ENCODE data around the gene LPCAT2. TPM values are rescaled to one million over a fixed set of nuclear protein-coding genes. Genes with fewer than 3 reads are reported as not detected.

LPCAT2 gene
- total RNA-seq, 2 donors from 2014 or later = 0.37 to 1.2 TPM

- Mint-ChIP-seq H3K36me3 (ENCODE audit: low read depth) (no peaks in the 10 kb centered on the region), H3K4me3 (no peak overlapping the region), H3K27ac (no peak overlapping the region), H3K27me3 (peaks cover 35% of the 10 kb centered on the region), H3K4me1 (peaks cover 11% of the 10 kb centered on the region)
- ATAC-seq = no peak
- H3K9me3 ChIP-seq (ENCODE audit: control insufficient read depth, low read length, poor library complexity, severe bottlenecking) = no peaks in the 10 kb centered on the region
- DNase-seq = no peak
These were observed 6.0 kb upstream of the LPCAT2 start for GRCh38 chr16:55502801-55503366.

DNA sequence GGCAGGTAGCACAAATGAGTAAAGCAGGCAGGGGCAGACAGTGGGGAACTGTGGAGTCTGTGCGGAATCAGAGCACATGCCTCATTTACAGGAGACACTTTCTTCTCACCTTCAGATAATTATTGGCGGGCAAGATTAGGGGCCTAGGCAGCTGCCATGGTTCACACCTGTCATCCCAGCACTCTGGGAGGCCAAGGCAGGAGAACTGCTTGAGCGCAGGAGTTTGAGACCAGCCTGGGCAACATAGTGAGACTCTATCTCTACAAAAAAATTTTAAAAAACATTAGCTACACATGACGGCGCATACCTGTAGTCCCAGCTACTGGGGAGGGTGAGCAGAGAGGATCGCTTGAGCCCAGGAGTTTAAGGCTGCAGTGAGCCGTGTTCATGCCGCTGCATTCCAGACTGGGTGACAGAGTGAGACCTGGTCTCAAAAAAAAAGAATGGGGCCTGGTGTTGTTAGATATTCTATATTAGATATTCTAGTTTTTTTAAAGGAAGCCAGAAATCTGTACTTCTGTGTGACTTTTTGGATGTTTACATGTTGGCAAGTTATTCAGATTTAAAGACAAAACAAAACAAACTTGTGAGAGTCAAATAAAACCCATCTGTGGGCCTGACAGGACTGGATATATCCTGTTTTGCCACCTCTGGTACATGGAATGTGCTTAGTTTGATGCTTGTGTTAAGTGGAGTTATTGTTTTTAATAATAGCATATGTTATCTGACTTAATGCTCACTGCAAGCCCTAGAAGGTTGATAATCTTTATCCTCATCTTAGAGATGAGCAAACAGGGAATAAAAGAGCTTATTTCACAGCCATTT, 4.9 kb upstream of the LPCAT2 start:
- ATAC-seq (no peak), DNase-seq (no peak)
- no peaks in the 10 kb centered on the region for H3K9me3 ChIP-seq (ENCODE audit: control insufficient read depth, low read length, poor library complexity, severe bottlenecking)
- Mint-ChIP-seq H3K36me3 (ENCODE audit: low read depth) (peaks cover 3% of the 10 kb centered on the region), H3K27me3 (peaks cover 38% of the 10 kb centered on the region), H3K4me3 (no peak overlapping the region), H3K27ac (no peak overlapping the region), H3K4me1 (peaks cover 13% of the 10 kb centered on the region)

DNA sequence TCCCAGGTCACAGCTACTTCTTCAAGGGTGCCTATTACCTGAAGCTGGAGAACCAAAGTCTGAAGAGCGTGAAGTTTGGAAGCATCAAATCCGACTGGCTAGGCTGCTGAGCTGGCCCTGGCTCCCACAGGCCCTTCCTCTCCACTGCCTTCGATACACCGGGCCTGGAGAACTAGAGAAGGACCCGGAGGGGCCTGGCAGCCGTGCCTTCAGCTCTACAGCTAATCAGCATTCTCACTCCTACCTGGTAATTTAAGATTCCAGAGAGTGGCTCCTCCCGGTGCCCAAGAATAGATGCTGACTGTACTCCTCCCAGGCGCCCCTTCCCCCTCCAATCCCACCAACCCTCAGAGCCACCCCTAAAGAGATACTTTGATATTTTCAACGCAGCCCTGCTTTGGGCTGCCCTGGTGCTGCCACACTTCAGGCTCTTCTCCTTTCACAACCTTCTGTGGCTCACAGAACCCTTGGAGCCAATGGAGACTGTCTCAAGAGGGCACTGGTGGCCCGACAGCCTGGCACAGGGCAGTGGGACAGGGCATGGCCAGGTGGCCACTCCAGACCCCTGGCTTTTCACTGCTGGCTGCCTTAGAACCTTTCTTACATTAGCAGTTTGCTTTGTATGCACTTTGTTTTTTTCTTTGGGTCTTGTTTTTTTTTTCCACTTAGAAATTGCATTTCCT, 3.4 kb upstream of the LPCAT2 start:
- Mint-ChIP-seq H3K27ac (no peak overlapping the region), H3K4me1 (peaks cover 5% of the 10 kb centered on the region), H3K27me3 (peaks cover 46% of the 10 kb centered on the region), H3K4me3 (no peak overlapping the region), H3K36me3 (ENCODE audit: low read depth) (peaks cover 5% of the 10 kb centered on the region)
- H3K9me3 ChIP-seq (ENCODE audit: control insufficient read depth, low read length, poor library complexity, severe bottlenecking) = no peaks in the 10 kb centered on the region
- DNase-seq (no peak), ATAC-seq (no peak)

GRCh38 chr16:55506083-55506482, 2.8 kb upstream of the LPCAT2 start:
- Mint-ChIP-seq H3K4me3 (no peak overlapping the region), H3K27me3 (peaks cover 46% of the 10 kb centered on the region), H3K4me1 (peaks cover 2% of the 10 kb centered on the region), H3K36me3 (ENCODE audit: low read depth) (peaks cover 5% of the 10 kb centered on the region), H3K27ac (no peak overlapping the region)
- no peak for DNase-seq
- H3K9me3 ChIP-seq (ENCODE audit: control insufficient read depth, low read length, poor library complexity, severe bottlenecking) = no peaks in the 10 kb centered on the region
- no peak for ATAC-seq

- peaks cover 41% of the 10 kb centered on the region for H3K27me3 Mint-ChIP-seq
- no peak overlapping the region for H3K27ac Mint-ChIP-seq
- H3K4me3 Mint-ChIP-seq = no peak overlapping the region
- ATAC-seq (no peak), DNase-seq (no peak)
- H3K4me1 Mint-ChIP-seq = peaks cover 2% of the 10 kb centered on the region
- no peaks in the 10 kb centered on the region for H3K9me3 ChIP-seq (ENCODE audit: control insufficient read depth, low read length, poor library complexity, severe bottlenecking)
- peaks cover 5% of the 10 kb centered on the region for H3K36me3 Mint-ChIP-seq (ENCODE audit: low read depth)
These were observed 2.2 kb upstream of the LPCAT2 start for GRCh38 chr16:55506708-55507107.

GRCh38 chr16:55508271-55508921, 476 bp upstream of the LPCAT2 start:
- peaks cover 5% of the 10 kb centered on the region for H3K36me3 Mint-ChIP-seq (ENCODE audit: low read depth)
- no peak overlapping the region for H3K4me3 Mint-ChIP-seq
- peaks cover 48% of the 10 kb centered on the region for H3K27me3 Mint-ChIP-seq
- peaks cover 2% of the 10 kb centered on the region for H3K4me1 Mint-ChIP-seq
- ATAC-seq (no peak), DNase-seq (no peak)
- H3K9me3 ChIP-seq (ENCODE audit: control insufficient read depth, low read length, poor library complexity, severe bottlenecking) = no peaks in the 10 kb centered on the region
- H3K27ac Mint-ChIP-seq = no peak overlapping the region

- peaks cover 2% of the 10 kb centered on the region for H3K4me1 Mint-ChIP-seq
- H3K4me3 Mint-ChIP-seq = no peak overlapping the region
- no peak overlapping the region for H3K27ac Mint-ChIP-seq
- DNase-seq (no peak), ATAC-seq (no peak)
- peaks cover 48% of the 10 kb centered on the region for H3K27me3 Mint-ChIP-seq
- peaks cover 5% of the 10 kb centered on the region for H3K36me3 Mint-ChIP-seq (ENCODE audit: low read depth)
- no peaks in the 10 kb centered on the region for H3K9me3 ChIP-seq (ENCODE audit: control insufficient read depth, low read length, poor library complexity, severe bottlenecking)
These were observed 1.4 kb downstream of the LPCAT2 start for GRCh38 chr16:55510185-55510805.

DNA sequence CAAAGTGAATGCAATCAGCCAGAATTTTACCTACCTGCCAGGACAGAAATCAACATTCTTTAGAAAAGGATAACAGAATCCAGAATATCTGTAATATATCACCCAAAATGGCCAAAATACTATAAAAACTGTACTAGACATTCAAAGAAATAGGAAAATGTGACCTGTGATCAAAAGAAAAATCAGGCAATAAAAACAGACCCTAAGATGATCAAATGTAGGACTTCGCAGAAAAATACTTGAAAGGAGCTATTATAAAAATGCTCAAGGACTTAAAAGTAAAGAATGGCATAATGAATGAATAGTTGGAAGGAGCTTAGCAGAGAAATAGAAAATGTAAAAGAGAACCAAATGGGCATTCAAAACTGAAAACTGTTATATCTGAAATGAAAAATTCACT, 4.1 kb downstream of the LPCAT2 start:
- Mint-ChIP-seq H3K36me3 (ENCODE audit: low read depth) (peaks cover 5% of the 10 kb centered on the region), H3K27me3 (peaks cover 25% of the 10 kb centered on the region), H3K27ac (no peak overlapping the region), H3K4me1 (peaks cover 2% of the 10 kb centered on the region), H3K4me3 (no peak overlapping the region)
- DNase-seq (no peak), ATAC-seq (no peak)
- H3K9me3 ChIP-seq (ENCODE audit: control insufficient read depth, low read length, poor library complexity, severe bottlenecking) = no peaks in the 10 kb centered on the region

DNA sequence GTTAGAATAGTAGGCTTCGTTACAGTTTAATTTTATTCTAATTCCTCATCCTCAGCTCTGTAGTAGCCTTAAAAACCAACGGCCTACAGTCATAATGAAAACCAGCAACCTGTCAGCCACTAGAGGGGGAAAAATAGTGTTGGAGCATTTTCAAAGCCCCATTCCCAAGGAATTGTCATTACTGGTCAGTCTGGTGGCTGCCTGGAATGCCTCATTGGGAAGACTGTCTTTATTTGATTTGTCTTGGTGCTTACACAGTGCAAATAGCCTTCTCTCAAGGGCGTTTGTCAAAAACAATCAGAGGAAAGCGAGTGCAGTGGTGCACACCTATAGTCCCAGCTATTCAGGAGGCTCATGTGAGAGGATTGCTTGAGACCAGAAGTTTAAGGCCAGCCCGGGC, 4.7 kb downstream of the LPCAT2 start:
- Mint-ChIP-seq H3K27me3 (peaks cover 20% of the 10 kb centered on the region), H3K4me1 (peaks cover 2% of the 10 kb centered on the region), H3K36me3 (ENCODE audit: low read depth) (peaks cover 3% of the 10 kb centered on the region), H3K4me3 (no peak overlapping the region), H3K27ac (no peak overlapping the region)
- ATAC-seq = no peak
- H3K9me3 ChIP-seq (ENCODE audit: control insufficient read depth, low read length, poor library complexity, severe bottlenecking) = no peaks in the 10 kb centered on the region
- DNase-seq = no peak

- Mint-ChIP-seq H3K27ac (no peak overlapping the region), H3K4me1 (no peaks in the 10 kb centered on the region), H3K27me3 (peaks cover 9% of the 10 kb centered on the region), H3K36me3 (ENCODE audit: low read depth) (no peaks in the 10 kb centered on the region), H3K4me3 (no peak overlapping the region)
- DNase-seq (no peak), ATAC-seq (no peak)
- H3K9me3 ChIP-seq (ENCODE audit: control insufficient read depth, low read length, poor library complexity, severe bottlenecking) = no peaks in the 10 kb centered on the region
These were observed 6.2 kb downstream of the LPCAT2 start for GRCh38 chr16:55515111-55515510.

- ATAC-seq = no peak
- H3K27ac Mint-ChIP-seq = no peak overlapping the region
These were observed 12.9 kb downstream of the LPCAT2 start for GRCh38 chr16:55521792-55522191.

GRCh38 chr16:55526441-55526840, 17.6 kb downstream of the LPCAT2 start:
- Mint-ChIP-seq H3K27me3 (peaks cover 17% of the 10 kb centered on the region), H3K27ac (no peak overlapping the region), H3K4me1 (no peaks in the 10 kb centered on the region), H3K36me3 (ENCODE audit: low read depth) (no peaks in the 10 kb centered on the region), H3K4me3 (no peak overlapping the region)
- no peak for ATAC-seq
- no peaks in the 10 kb centered on the region for H3K9me3 ChIP-seq (ENCODE audit: control insufficient read depth, low read length, poor library complexity, severe bottlenecking)
- DNase-seq = no peak

More at GRCh38 chr16:55521792-55522191, 12.9 kb downstream of the LPCAT2 start:
- H3K27me3 Mint-ChIP-seq = no peaks in the 10 kb centered on the region
- no peaks in the 10 kb centered on the region for H3K4me1 Mint-ChIP-seq
- H3K4me3 Mint-ChIP-seq = no peak overlapping the region
- no peak for DNase-seq
- no peaks in the 10 kb centered on the region for H3K36me3 Mint-ChIP-seq (ENCODE audit: low read depth)
- H3K9me3 ChIP-seq (ENCODE audit: control insufficient read depth, low read length, poor library complexity, severe bottlenecking) = no peaks in the 10 kb centered on the region

DNA sequence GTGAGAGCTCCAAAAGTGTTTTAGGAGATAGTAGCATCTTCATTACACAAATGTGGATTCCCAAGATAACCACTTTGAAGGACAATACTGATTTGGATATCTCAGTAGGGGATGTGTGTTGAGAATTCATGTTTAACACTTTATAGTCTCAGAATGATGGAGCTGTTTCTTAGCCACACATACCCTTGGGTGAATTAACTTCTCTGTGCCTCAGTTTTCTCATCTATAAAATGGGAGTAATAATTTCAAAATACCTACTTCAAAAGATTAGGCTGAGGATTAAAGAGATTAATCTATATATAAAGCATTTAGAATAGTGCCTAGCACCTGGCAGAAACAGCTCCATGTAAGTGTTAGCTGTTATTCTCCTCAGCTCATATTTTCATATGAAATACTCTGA, 19.0 kb downstream of the LPCAT2 start:
- H3K27ac Mint-ChIP-seq = no peak overlapping the region
- DNase-seq (no peak), ATAC-seq (no peak)
- H3K27me3 Mint-ChIP-seq = peaks cover 17% of the 10 kb centered on the region
- H3K4me3 Mint-ChIP-seq = no peak overlapping the region
- H3K36me3 Mint-ChIP-seq (ENCODE audit: low read depth) = no peaks in the 10 kb centered on the region
- no peaks in the 10 kb centered on the region for H3K4me1 Mint-ChIP-seq
- H3K9me3 ChIP-seq (ENCODE audit: control insufficient read depth, low read length, poor library complexity, severe bottlenecking) = no peaks in the 10 kb centered on the region
